Spleen (tissue), 11 donors: ENCODE results near the gene VTI1A. TPM values are rescaled to one million over a fixed set of nuclear protein-coding genes. Genes with fewer than 3 reads are reported as not detected.

Experiments used
- DNase-seq: peaks from one replicate; pipeline ENCODE4 v3.0.0-alpha.2; 2020
- H3K27ac ChIP-seq, 8 donors: fragments of 200-600 bp; sonication (generic) in 7 of 8; 1 replicate in 4 of 8; 2 replicates in 4 of 8; pipeline versions ENCODE4 v1.5.0 to v1.8.0; 2016 to 2021; ENCODE audit warnings: inconsistent platforms in 4 of 8, mild to moderate bottlenecking in 4 of 8, moderate library complexity in 1 of 8
- H3K27me3 ChIP-seq, 7 donors: fragments of 200-600 bp; sonication (generic) in 6 of 7; replicated peaks in 1 of 7; 1 replicate in 4 of 7; 2 replicates in 3 of 7; pipeline versions ENCODE4 v1.5.0 to v1.8.0; 2016 to 2021; ENCODE audit warnings: inconsistent platforms in 3 of 7, mild to moderate bottlenecking in 1 of 7
- H3K36me3 ChIP-seq, 6 donors: fragments of 200-600 bp; sonication (generic) in 5 of 6; 1 replicate in 4 of 6; 2 replicates in 2 of 6; pipeline versions ENCODE4 v1.5.0 to v1.8.0; 2016 to 2021; ENCODE audit warnings: inconsistent platforms in 2 of 6
- H3K4me1 ChIP-seq, 6 donors: fragments of 200-600 bp; sonication (generic) in 5 of 6; 1 replicate in 3 of 6; 2 replicates in 3 of 6; pipeline versions ENCODE4 v1.5.0 to v1.8.0; 2016 to 2021; ENCODE audit warnings: inconsistent platforms in 3 of 6
- H3K4me3 ChIP-seq, 8 donors: fragments of 200-600 bp; sonication (generic) in 7 of 8; 1 replicate in 4 of 8; 2 replicates in 4 of 8; pipeline versions ENCODE4 v1.5.0 to v1.8.0; 2016 to 2021; ENCODE audit warnings: inconsistent platforms in 4 of 8, mild to moderate bottlenecking in 4 of 8, moderate library complexity in 2 of 8
- H3K9me3 ChIP-seq, 8 donors: fragments of 200-600 bp; sonication (generic) in 7 of 8; 1 replicate in 4 of 8; 2 replicates in 4 of 8; pipeline versions ENCODE4 v1.5.0 to v1.8.0; 2016 to 2021; ENCODE audit warnings: inconsistent platforms in 4 of 8
- POLR2A ChIP-seq, 3 donors: fragments of 450-650 bp; IDR thresholded peaks; one replicate each; pipeline ENCODE4 v1.5.1; 2017; ENCODE audit warnings: antibody characterized with exemption in 3 of 3, mild to moderate bottlenecking in 1 of 3
- POLR2AphosphoS5 ChIP-seq, 3 donors: sonication (generic); formaldehyde crosslinking; IDR thresholded peaks; one replicate each; pipeline ENCODE4 v1.5.1; 2017; ENCODE audit warnings: antibody characterized with exemption in 3 of 3
- WGBS, 5 donors: extraction: QIAGEN DNeasy Blood & Tissue Kit in 3 of 5; methylation state at CpG; one replicate each; pipeline versions ENCODE4 v1.1.5 to v1.1.7; 2013 to 2018; 5-methylcytosine and 5-hydroxymethylcytosine counted together
- intact Hi-C: fragments of 100-400 bp; cut with DNase I; formaldehyde crosslinking; loops from one replicate; pipeline ENCODE4 v1.15.0; 2023; ENCODE audit warnings: low total_unique reads
- polyA plus RNA-seq, 3 donors: library from polyadenylated mRNA; stranded (reverse); fragments of 200-250 nt; gene quantifications; one replicate each; pipeline ENCODE4 v1.2.1, GENCODE V29; 2013
- total RNA-seq, 7 donors: library from RNA; depleted of rRNA in 3 of 7; stranded (reverse); fragments of >200 nt in 3 of 7; fragmentation: NEBNext Ultra II Directional in 4 of 7; extraction: Animal tissue kit (Norgen Biotek cat#: 25700) in 4 of 7; gene quantifications; one replicate each; pipeline versions ENCODE4 v1.1.0 to v1.2.1, GENCODE V29; 2016 to 2021
- TF ChIP-seq, protein P1 (sequence below), 11 experiments: fragments of 200-600 bp in 7 of 11; fragments of 450-650 bp in 4 of 11; sonication (generic) in 4 of 11; IDR thresholded peaks in 8 of 11; conservative IDR thresholded peaks in 3 of 11; 1 replicate in 7 of 11; 2 replicates in 4 of 11; pipeline versions ENCODE4 v1.4.0 to v1.8.0; 2016 to 2021; ENCODE audit warnings: antibody characterized with exemption in 11 of 11, inconsistent platforms in 4 of 11, mild to moderate bottlenecking in 1 of 11
- donor health status: healthy with polysubstance abuse.
- donor health status: DM: no; HTN: no; CAD: no; lungs with moderate emphysema.
- donor health status: DM: no; HTN: no; CAD: no.
- donor health status: Bipolar disorder and iron deficiency.
- donor health status: healthy.
- donor health status: DM: no; HTN: no; CAD: no.
- donor health status: DM: yes; HTN: yes; CAD: no.

The VTI1A gene
- total and polyA plus RNA-seq, 10 donors = 7.8 to 129 (median 56.2) TPM

DNA sequence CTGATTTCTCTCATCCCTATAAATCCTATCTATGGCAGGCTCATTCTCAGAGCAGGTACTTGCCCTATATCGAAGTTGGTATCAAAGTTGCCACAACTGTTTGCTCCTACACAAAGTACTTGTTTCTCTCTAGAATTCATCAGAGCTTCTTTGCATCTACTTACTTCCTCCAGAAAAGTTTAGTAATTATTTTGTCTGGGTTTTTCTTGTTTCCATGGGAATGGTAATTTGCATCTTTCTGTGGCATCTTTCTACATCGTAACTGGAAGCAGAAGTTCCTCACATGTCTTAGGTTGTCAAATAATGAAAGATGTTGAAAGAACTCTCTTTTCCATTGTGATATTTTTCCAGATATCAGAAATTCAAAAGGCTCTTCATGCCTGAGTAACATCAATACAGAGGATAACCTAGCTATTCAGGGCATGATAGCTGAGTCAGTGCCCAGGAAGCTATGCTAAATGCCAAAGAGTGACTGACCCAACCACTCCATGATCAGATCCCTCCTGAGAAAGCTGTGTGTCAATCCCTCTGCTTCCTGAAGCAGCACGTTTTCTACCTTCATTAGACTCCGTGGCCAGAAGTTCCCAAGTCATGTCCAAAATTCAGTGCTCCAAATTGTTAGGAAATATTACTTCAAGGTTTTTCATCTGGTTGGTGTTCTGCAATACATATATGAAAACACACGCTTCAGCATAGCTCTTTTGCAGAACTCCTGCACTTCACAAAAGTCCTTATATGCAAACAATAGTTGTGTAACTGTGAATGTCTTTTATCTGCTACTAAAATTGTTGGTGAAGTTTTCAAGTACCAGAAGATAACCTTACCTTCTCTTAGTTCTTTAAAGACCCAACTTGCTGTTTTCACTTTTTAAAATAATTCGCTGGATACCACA is 216.5 kb downstream of the VTI1A start:
- Histone ChIP-seq H3K36me3 (peaks cover 0 to 28% (median 2%) of the 10 kb centered on the region in 6 donors), H3K4me1 (no peaks in the 10 kb centered on the region), H3K9me3 (no peaks in the 10 kb centered on the region), H3K27me3 (no peaks in the 10 kb centered on the region), H3K27ac (no peak overlapping the region), H3K4me3 (no peak overlapping the region)
- intact Hi-C loops = no loop called here
- WGBS, 5 donors = 69 to 89% (median 74%) methylated on average over 6 of the region's 6 CpGs
- no peak for DNase-seq
- TF ChIP-seq POLR2AphosphoS5 (IDR thresholded peaks at IDR 0.05) = no peak
- TF ChIP-seq POLR2A (IDR thresholded peaks at IDR 0.05) = no peak
- TF ChIP-seq, protein P1, sequence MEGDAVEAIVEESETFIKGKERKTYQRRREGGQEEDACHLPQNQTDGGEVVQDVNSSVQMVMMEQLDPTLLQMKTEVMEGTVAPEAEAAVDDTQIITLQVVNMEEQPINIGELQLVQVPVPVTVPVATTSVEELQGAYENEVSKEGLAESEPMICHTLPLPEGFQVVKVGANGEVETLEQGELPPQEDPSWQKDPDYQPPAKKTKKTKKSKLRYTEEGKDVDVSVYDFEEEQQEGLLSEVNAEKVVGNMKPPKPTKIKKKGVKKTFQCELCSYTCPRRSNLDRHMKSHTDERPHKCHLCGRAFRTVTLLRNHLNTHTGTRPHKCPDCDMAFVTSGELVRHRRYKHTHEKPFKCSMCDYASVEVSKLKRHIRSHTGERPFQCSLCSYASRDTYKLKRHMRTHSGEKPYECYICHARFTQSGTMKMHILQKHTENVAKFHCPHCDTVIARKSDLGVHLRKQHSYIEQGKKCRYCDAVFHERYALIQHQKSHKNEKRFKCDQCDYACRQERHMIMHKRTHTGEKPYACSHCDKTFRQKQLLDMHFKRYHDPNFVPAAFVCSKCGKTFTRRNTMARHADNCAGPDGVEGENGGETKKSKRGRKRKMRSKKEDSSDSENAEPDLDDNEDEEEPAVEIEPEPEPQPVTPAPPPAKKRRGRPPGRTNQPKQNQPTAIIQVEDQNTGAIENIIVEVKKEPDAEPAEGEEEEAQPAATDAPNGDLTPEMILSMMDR (IDR thresholded peaks at IDR 0.05 in 8 of 11, conservative IDR thresholded peaks at IDR 0.05 in 3 of 11) = no peak

DNA sequence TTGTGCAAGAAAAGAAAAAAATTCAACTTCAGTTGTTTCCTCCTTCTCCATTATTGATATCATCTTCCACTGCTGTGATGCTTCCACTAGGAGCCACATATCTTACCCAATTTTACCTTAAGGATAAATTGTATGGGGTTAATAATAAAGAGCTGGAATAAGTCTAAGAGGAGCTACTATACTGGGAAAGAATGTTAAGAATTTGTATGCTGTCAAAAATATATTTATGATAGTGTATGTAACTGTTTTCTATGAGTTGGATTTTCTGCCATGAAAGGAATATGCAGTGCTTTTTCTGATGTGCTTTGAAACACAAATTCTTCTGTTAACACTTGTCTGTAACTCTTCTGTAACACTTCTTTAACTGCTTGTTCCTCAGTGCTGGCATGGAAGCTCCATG is 219.1 kb downstream of the VTI1A start:
- no peak overlapping the region for H3K4me3 ChIP-seq
- H3K9me3 ChIP-seq = no peaks in the 10 kb centered on the region
- peaks cover 0 to 40% (median 17%) of the 10 kb centered on the region in 6 donors for H3K36me3 ChIP-seq
- H3K27me3 ChIP-seq = no peaks in the 10 kb centered on the region
- H3K27ac ChIP-seq = no peak overlapping the region
- H3K4me1 ChIP-seq = no peaks in the 10 kb centered on the region
- TF ChIP-seq POLR2AphosphoS5 (IDR thresholded peaks at IDR 0.05) (no peak), POLR2A (IDR thresholded peaks at IDR 0.05) (no peak)
- TF ChIP-seq, protein P1 (IDR thresholded peaks at IDR 0.05 in 8 of 11, conservative IDR thresholded peaks at IDR 0.05 in 3 of 11) = no peak
- intact Hi-C loops = no loop called here
- DNase-seq = no peak

DNA sequence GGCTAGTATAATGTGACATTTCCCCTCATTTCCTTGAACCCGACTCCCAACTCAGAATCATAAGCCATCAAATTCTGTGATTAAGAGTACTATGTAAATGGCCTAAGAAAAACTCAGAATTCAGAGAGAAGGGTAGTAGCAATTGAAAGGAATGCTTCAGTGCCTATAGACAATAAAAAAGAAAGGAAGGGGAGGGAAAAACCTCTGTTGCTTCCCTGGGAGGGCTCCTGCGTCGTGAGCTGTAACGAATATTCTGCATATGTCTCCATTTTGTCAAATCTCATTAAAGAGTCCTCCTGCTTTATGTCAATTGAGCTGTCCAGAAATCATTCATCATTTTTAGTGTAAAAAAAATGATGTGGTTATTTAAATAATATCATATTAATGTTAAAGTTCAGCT is 223.0 kb downstream of the VTI1A start:
- intact Hi-C loops = no loop called here
- peaks cover 0 to 40% (median 17%) of the 10 kb centered on the region in 6 donors for H3K36me3 ChIP-seq
- 94 to 95% (median 95%) methylated on average over 4 of the region's 4 CpGs for WGBS, 5 donors

DNA sequence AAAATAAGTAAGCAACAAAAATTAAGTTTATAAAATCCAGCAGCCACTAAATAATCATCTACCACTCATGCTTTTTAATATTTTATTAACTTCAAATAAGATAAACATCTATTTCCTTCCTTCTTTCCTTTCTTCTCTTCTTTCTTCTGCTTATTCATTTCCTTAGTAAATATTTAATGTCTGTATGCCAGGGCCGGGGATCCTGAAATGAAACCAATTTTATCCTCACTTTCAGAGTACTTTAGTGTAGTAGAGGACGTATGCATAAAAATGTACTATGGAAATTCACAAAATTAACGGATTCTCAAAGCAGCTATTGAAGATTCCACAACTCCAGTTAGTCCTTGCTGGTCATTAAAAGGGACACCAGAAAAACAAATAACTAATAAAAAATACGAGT is 224.7 kb downstream of the VTI1A start:
- peaks cover 0 to 49% (median 19%) of the 10 kb centered on the region in 6 donors for H3K36me3 ChIP-seq
- TF ChIP-seq POLR2A (IDR thresholded peaks at IDR 0.05) (no peak), POLR2AphosphoS5 (IDR thresholded peaks at IDR 0.05) (no peak)
- TF ChIP-seq, protein P1 (IDR thresholded peaks at IDR 0.05 in 8 of 11, conservative IDR thresholded peaks at IDR 0.05 in 3 of 11) = no peak
- no peak overlapping the region for H3K27ac ChIP-seq
- H3K4me3 ChIP-seq = no peak overlapping the region
- H3K27me3 ChIP-seq = no peaks in the 10 kb centered on the region
- no peaks in the 10 kb centered on the region for H3K4me1 ChIP-seq
- H3K9me3 ChIP-seq = no peaks in the 10 kb centered on the region
- WGBS, 5 donors = 73 to 81% (median 79%) methylated on average over 4 of the region's 4 CpGs
- DNase-seq = no peak
- intact Hi-C loops = no loop called here

More for the DNA sequence above, 223.0 kb downstream of the VTI1A start:
- H3K4me1 ChIP-seq = no peaks in the 10 kb centered on the region
- DNase-seq = no peak
- TF ChIP-seq POLR2AphosphoS5 (IDR thresholded peaks at IDR 0.05) = no peak
- TF ChIP-seq, protein P1 (IDR thresholded peaks at IDR 0.05 in 8 of 11, conservative IDR thresholded peaks at IDR 0.05 in 3 of 11) = no peak
- TF ChIP-seq POLR2A (IDR thresholded peaks at IDR 0.05) = no peak
- H3K27me3 ChIP-seq = no peaks in the 10 kb centered on the region
- H3K9me3 ChIP-seq = no peaks in the 10 kb centered on the region
- no peak overlapping the region for H3K27ac ChIP-seq
- H3K4me3 ChIP-seq = no peak overlapping the region
